Measurements from ENCODE around the gene TIMM22.

- TF ChIP-seq, protein P1, sequence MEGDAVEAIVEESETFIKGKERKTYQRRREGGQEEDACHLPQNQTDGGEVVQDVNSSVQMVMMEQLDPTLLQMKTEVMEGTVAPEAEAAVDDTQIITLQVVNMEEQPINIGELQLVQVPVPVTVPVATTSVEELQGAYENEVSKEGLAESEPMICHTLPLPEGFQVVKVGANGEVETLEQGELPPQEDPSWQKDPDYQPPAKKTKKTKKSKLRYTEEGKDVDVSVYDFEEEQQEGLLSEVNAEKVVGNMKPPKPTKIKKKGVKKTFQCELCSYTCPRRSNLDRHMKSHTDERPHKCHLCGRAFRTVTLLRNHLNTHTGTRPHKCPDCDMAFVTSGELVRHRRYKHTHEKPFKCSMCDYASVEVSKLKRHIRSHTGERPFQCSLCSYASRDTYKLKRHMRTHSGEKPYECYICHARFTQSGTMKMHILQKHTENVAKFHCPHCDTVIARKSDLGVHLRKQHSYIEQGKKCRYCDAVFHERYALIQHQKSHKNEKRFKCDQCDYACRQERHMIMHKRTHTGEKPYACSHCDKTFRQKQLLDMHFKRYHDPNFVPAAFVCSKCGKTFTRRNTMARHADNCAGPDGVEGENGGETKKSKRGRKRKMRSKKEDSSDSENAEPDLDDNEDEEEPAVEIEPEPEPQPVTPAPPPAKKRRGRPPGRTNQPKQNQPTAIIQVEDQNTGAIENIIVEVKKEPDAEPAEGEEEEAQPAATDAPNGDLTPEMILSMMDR (IDR thresholded peaks at IDR 0.05): no peak
- TF ChIP-seq POLR2A (IDR thresholded peaks at IDR 0.05): no peak
- TF ChIP-seq POLR2AphosphoS5 (IDR thresholded peaks at IDR 0.05): no peak
Observed at GRCh38 chr17:957856-958421, 39.0 kb upstream of the TIMM22 start.

Data from suprapubic skin (tissue), 4 donors.